ENCODE data around the gene SH3BGRL2.

The SH3BGRL2 gene

DNA sequence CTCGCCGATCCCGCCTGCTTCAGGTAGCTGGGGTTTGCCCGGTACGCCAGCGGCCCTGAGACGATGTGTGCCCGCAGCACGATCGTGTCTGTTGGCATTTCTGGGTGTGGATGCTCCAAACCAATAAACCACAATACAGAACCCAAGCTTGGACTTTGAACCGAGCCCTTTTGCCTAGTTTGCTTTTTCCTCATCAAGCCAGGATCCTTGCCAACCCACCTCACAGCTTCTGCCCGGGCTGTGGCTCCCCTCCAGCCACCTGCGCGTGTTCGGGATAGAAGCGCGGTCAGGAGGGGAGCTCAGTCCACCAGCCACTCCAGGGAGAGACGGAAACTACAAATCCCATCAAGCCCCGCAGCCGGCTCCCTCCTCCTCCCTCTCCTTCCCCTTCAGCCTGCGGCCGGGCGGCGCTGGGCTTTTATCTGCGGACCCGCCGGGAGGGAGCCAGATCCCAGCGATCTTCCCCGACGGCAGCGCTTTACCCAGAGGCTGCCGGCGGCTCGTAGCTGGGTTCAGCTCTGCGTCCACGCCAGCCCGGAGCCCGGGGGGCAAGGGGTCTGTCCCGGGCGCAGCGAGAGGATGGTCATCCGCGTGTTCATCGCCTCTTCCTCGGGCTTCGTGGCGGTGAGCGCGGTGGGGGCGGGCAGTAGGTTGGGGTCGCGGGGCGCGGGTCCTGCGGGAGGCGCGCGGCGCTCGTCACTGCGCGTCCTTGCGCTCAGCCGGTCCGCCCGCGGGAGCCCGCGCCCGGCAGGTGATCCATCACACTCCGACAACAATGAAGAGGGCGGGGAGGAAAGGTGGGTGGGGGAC lies at the start of gene SH3BGRL2:
TSS of gene SH3BGRL2 (plus strand) at position 447 of the 810 bp plus-strand sequence. CDS start at position 580, 133 bp downstream.
- peak; percentile 13 for DNase-seq (ENCODE audit: low spot score)

- DNase-seq (ENCODE audit: low spot score): no peak
These were observed 46.8 kb upstream of the SH3BGRL2 start for GRCh38 chr6:79584332-79584731.

- no peak for DNase-seq (ENCODE audit: low spot score)
These were observed 44.6 kb upstream of the SH3BGRL2 start for GRCh38 chr6:79586548-79586947.

GRCh38 chr6:79589701-79590100 lies 41.4 kb upstream of the SH3BGRL2 start:
- no peak for DNase-seq (ENCODE audit: low spot score)

GRCh38 chr6:79597155-79597554 lies 34.0 kb upstream of the SH3BGRL2 start:
- DNase-seq (ENCODE audit: low spot score): no peak

DNA sequence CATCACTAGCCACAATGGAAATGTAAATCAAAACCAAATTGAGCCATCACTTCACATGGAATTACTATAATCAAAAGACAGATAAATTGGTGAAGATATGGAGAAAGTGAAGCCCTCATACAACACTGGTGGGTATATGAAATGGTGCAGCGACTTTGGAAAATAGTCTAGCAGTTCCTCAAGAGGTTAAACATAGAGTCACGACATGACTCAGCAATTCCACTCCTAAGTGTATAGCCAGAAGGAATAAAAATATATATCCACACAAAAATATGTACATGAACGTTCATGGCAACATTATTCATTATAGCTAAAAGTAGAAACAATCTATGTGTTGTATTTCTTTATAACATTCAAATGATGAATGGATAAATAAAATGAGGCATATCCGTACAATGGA lies 33.1 kb upstream of the SH3BGRL2 start:
- no peak for DNase-seq (ENCODE audit: low spot score)

DNA sequence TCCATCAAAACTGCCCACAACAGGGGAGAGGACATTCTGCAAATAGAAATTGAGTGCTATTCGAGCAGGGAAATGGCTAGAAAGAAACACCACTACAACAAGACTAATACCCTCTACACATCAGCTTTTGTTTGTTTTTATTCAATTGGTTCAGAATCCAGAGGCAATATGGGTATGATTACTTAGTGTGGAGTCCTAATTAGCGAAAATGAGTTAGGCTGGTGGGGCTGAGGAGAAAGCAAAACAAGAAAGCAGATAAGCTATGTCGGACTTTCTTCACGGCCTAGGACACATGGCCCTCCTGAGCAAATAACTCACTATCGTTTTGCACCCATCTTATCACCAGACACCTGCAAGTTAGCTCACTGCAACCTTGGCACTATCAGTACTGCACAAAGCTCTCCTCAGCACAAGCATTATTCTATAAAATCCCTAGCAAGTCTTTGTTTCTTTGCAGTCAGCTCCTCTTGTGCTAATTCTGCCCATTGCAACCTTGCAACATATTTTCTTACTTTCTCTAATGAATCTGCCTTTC lies 31.3 kb upstream of the SH3BGRL2 start:
- no peak for DNase-seq (ENCODE audit: low spot score)

GRCh38 chr6:79600313-79600712 lies 30.8 kb upstream of the SH3BGRL2 start:
- DNase-seq (ENCODE audit: low spot score): no peak

GRCh38 chr6:79600812-79601609 lies 30.1 kb upstream of the SH3BGRL2 start:
- DNase-seq (ENCODE audit: low spot score): no peak

GRCh38 chr6:79602859-79603258 lies 28.3 kb upstream of the SH3BGRL2 start:
- no peak for DNase-seq (ENCODE audit: low spot score)

GRCh38 chr6:79604583-79605037 lies 26.5 kb upstream of the SH3BGRL2 start:
- no peak for DNase-seq (ENCODE audit: low spot score)

DNA sequence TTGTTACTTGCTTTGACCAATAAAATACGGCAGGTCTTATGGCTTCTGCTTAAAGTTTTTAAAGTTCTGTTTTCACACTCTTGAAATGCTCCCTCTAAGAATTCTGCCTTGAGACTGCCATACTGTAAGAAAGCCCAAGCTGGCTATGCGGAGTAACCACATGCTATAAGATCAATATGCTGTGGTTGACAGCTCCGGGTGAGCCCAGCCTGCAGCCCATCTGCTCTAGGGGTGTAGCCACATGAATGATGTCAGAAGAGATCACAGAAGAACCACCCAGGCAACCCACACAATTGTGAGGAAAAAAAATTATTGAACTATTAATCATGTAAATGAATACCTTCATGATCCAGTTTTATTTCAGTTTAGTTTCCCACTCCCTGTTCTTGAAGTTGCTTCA lies 26.1 kb upstream of the SH3BGRL2 start:
- no peak for DNase-seq (ENCODE audit: low spot score)

- no peak for DNase-seq (ENCODE audit: low spot score)
These were observed 25.0 kb upstream of the SH3BGRL2 start for GRCh38 chr6:79605968-79606764.

DNA sequence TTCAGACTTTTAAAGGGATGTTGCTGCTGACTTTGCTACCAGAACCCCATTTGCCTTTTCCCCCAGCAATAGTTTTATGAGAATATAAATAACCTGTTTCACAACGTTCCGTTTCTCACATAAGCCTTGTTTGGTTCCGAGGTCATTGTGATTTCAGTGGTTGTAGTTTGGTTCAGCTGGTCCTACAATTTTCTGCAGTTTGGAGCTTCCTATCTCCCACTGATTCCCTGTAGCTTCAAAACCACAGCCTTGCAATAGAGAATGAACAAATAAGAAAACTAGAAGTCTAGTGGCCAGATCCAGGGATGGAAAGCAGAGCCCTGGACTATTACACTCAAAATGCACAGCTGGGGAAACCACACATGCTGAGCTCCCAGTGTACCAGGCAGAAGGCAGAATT lies 24.1 kb upstream of the SH3BGRL2 start:
- no peak for DNase-seq (ENCODE audit: low spot score)

GRCh38 chr6:79608334-79609224 lies 22.6 kb upstream of the SH3BGRL2 start:
- no peak for DNase-seq (ENCODE audit: low spot score)

- no peak for DNase-seq (ENCODE audit: low spot score)
These were observed 21.9 kb upstream of the SH3BGRL2 start for GRCh38 chr6:79609225-79609595.

GRCh38 chr6:79610306-79611009 lies 20.7 kb upstream of the SH3BGRL2 start:
- DNase-seq (ENCODE audit: low spot score): no peak

DNA sequence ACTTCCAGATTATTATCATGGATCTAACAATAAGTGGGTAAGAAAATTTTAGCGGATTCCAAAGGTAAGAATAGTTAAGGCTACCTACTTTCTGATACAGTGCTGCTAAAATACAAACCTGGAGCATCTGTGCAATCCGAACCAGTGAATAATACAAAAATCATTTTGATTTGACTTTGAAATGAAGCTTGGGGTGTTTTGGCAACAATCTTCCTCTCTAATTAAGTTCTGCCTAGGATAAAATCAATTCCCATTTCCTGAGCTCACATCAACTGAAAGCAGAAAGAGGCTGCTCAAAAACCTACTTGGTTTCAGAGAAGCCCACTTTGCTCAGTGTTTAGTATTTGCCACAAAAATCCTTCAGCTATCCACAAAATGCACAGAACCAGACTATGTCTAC lies 18.7 kb upstream of the SH3BGRL2 start:
- DNase-seq (ENCODE audit: low spot score): no peak

GRCh38 chr6:79612918-79613317 lies 18.2 kb upstream of the SH3BGRL2 start:
- DNase-seq (ENCODE audit: low spot score): no peak

DNA sequence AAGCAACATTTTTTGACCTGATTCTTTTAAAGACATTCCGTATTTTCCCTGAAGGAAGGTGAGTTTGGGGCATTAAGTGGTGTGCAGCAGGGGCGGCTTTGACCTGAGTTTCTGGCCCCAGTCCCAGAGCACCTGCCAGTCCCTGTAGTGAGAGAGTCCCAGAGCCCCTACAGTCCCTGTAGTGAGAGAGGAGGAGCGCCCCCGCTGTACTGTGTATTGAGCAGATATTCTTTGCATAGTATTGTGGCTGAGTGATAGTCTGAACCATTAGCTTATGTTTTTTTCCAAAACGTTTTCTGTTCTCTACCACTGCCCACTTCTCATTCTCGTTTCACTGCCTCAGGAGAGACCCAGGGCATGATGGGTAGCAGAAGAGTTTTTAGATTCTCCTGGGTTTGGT lies 17.2 kb upstream of the SH3BGRL2 start:
- no peak for DNase-seq (ENCODE audit: low spot score)

Data from germinal center (tissue), 1 donor.